ENCODE results near the gene S100A10.

S100A10 gene

DNA sequence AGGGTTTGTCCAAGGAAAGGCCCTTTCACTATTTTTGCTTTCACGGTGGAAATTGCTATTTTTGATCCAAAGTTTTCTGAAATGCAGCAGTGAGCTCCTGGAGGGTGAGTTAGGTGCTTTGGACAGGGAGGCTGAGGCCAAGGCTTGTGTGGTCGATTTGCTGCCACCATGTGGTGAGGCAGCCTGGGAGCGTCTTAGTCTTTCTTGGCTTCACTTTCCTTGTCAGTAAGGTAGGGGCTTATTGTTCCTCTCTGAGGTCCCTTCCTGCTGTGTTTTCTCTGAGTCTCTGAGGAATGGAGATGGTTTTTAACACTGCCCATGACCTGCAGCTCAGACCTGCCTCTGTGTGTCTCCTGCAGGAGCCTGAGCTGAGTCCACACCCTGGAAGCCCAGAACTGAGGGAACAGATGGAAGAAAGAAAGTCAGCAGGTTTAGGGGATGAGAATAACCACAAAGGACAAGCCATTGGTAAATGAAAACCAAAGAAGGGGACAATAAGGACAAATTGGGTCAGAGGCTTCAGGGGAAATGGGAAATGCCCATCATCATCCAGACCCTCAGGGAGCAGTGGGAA, 20.1 kb upstream of the S100A10 start:
- no peak for DNase-seq (ENCODE audit: low read depth)

DNA sequence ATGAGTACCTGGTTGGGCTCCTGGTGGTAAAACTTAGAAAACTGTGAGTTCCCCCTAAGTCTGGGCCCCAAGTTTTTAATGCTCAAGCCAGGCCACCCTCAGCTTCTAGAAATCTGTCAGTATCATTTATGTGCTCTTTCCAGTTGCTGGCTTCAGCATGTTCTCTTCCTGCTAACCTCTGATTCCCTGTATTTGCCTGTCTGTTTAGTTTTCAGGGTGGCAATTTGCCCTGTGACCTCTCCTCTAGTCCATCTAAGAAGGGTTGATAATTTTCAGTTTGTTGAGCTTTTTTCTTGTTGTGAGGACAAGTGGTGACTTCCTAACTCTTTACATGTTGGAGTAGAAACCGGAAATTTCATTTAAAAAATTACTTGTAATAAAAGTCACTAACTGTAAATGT, 16.0 kb upstream of the S100A10 start:
- no peak for DNase-seq (ENCODE audit: low read depth)

DNA sequence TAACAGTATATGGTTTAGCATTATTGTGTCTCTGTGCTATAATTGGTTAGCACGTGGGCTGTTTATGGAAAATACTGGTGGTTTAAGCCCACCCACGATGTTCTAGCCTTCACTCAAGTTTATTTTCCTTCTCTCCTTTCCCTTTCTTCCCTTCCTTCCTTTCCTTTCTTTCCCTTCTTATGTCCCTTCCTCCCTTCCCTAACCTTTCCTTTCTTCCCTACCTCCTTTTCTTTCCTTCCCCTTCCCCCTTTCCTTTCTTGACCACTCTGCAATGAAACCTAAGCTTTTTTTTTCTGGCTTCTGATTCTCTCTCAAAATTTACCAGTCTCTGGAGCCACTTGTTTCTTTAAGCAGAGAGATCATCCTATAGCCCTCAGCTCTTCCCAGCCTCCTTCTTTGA, 13.4 kb upstream of the S100A10 start:
- DNase-seq (ENCODE audit: low read depth): no peak

- DNase-seq (ENCODE audit: low read depth): no peak
Measured at GRCh38 chr1:152005360-152005912, 11.8 kb upstream of the S100A10 start.

DNA sequence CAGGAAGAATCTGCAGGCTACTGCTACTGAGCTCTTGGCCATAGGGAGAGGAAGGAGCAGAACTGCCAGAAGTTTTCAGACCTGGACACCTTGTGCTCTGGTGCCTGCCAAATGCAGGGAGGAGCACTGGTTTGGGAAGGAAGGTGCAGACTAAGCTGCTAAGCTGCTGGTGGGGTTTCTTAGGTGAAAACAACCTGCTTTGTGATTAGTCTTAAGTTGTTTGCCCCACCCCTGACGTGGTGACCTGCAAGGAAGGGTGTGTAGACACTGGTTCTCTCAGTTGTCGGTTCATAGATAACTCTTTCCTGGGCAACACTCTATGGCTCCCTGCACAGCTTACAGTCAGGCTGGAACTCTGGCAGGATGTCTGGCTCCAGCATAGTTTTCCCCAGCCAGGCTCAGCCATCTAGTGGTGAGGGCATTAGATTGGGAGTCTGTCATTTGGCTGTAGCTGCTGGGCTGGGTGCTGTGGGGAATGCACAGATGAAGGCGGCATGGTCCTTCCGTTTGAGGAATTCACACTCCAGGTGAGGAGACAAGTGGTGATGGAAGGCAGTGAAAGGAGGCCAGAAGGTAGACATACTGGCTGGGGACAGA, 10.3 kb upstream of the S100A10 start:
- DNase-seq (ENCODE audit: low read depth): no peak

DNA sequence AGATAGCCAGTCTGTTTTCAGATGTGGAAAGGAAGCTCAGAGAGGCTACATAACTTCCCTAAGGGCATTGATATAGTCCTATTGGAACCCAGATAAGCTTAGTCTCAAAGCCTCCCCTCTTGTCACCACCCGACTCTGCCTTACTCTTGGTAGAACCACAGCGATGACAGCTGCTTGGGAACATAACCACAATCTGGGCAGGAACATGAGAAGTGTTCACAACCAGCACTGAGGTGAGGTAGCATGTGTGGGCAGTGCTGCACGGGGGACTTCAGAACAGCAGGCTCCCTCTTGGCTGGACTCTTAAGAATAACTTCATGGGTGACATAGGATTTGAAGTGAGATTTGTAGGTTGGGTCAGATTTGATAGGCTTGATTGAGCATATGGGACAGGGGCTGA, 9.3 kb upstream of the S100A10 start:
- no peak for DNase-seq (ENCODE audit: low read depth)

DNA sequence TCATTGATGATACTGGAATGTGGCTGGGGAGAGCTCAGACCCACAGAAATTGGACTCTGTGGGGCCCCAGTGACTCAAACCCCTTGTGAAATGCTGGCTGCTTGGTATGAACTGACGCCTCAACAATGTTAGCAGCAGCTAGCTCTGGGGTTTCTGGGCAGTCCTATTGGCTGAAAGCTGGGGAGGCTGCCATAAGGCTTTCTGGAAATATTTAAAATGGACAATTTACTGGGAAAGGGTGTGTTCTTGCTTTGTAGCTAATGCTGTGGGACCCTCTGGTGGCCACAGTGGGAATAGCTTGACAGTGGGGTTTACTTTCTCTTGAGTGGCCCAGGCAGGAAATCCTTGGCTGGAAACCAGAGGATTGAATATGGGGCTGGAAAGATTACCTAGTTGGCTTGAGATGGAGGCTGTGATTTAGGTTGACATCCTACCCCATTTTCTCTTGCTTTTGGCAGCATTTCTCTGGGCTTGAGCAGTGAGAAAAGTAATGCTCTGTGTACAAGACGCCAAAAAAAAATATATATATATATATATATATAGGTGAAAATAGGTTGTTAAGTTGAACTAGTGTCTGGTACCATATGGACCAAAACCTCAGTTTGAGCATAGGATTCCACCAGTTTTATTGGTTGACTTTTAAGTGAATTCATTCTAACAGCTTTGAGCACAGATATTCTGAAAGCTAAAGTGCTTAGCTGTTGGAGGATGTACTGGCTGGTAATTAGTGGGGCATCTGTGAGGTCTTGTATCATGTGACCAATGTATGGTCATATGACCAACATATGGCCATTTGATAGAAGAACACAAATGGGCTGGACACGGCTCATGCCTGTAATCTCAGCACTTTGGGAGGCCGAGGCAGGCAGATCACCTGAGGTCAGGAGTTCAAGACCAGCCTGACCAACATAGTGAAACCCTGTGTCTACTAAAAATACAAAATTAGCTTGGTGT, 8.2 kb upstream of the S100A10 start:
- peak; percentile 97 for DNase-seq (ENCODE audit: low read depth)

DNA sequence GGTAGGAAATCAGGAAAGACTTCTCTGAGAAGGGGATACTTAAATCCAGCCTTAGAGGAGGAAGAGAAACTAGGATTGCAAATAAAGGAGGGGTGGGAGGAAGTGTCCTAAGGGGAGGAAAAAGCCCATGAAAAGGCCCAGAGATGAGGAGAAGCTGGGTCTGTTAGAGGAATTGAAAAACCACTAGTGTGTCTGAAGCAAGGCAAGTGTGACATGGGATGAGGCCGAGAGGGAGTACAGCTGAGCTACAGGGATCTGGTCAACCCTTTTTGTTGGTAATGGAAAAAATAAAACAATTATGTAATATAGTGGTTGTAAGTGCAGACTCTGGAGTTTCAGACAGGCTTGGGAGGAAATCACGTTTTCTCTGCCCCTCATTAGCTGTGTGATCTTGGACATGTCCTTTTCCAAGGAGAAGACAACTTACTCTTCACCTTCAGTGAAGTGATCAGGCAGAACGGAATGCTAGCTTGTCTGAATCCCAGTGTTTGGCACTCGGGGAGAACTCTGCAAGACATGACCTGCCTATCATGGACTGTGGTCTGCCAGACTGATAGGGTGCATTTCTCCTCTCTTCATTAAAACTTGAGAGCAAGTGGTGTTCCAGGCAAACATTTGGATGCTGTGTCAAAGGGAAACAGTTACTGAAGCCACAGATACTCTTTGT, 7.4 kb upstream of the S100A10 start:
- no peak for DNase-seq (ENCODE audit: low read depth)

DNA sequence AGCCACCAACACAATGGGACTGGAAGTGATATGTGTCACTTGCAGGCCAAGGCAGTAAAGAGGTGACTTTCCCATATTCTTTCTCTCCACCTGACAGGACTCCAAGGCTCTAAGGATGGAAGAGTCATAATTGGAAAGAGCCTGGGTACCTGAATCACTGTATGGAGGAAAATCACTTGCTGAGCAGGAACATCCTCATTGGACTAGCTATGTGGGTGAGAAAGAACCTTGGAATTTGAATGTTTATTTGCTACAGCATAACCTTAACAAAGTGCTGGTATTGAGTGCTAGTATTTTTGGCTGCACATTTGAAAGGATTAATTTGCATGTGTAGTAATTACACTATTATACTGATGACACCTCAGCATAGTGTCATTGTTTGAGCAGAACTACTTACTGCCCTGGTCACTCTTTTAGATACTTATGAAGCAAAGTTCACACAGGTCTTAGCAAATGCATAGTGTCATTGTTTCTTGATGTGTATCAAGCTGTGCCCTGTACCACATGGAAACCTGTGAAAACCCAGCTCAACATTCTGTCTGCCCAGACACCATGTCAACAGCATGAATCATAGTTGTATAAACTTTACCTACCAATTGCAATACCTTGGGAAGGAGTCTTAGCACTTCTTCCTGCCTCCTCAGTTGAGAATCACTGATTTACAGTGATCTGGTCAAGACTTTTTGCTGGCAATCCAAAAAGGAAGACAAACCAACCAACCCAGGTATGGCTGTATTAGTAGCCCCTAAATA, 5.1 kb upstream of the S100A10 start:
- DNase-seq (ENCODE audit: low read depth): no peak

DNA sequence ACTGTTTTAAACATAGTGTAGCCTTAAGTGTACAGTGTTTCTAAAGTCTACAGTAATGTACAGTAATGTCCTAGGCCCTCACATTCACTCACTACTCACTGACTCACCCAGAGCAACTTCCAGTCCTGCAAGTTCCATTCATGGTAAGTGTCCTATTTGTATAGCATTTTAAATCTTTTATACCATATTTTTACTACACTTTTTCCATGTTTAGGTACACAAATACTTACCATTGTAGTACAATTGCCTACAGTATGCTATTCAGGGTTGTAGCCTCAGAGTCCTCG, 3.6 kb upstream of the S100A10 start:
- no peak for DNase-seq (ENCODE audit: low read depth)

DNA sequence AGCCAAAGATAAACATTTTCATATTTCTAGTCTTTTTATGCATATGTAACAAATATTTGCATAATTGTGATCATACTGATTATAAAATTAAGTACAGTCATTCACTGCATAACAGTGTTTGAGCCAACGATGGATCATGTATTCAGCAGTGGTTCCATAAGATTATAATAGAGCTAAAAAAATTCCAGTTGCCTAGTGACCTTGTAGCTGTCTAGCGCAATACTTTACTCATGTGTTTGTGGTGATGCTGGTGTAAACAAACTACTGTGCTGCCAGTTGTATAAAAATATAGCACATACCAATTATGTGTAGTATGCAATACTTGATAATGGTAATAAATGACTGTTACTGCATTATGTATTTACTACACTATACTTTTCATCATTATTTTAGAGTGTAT, 2.1 kb upstream of the S100A10 start:
- no peak for DNase-seq (ENCODE audit: low read depth)

GRCh38 chr1:151994956-151995355, 1.3 kb upstream of the S100A10 start:
- peak; percentile 38 for DNase-seq (ENCODE audit: low read depth)

- DNase-seq (ENCODE audit: low read depth): no peak
Measured at GRCh38 chr1:151993084-151993733, 450 bp downstream of the S100A10 start.

GRCh38 chr1:151992303-151993083, 1.2 kb downstream of the S100A10 start:
- peak; percentile 69 for DNase-seq (ENCODE audit: low read depth)

DNA sequence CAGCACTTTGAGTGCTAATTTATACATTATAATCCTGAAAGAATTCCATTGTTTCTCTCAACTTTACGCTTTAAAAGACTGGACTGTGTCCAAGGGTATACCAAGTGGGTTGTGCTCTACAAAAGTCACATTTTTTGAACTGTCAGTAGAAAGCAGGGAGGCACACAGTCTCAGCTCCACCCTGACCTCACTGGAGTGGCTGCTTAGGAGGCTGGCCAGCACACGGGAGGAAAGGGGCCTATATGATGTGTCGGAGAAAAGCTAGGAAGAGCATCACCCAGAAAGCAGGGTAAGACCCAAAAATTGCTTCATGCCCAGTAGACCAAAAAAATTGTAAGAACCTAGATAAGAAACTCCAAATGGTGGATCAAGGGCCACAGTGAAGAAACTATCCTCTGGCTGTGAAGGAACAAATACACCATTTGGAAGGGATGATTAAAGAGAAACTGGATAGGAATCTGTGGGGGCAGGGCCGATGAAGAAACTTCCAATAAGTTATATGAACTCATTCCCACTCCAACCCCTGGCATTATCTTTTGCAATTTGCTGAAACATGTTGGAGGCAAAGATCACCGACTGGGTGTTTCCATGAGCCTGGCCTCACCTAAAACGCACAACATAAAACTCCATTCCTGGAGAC, 1.9 kb downstream of the S100A10 start:
- DNase-seq (ENCODE audit: low read depth): no peak

DNA sequence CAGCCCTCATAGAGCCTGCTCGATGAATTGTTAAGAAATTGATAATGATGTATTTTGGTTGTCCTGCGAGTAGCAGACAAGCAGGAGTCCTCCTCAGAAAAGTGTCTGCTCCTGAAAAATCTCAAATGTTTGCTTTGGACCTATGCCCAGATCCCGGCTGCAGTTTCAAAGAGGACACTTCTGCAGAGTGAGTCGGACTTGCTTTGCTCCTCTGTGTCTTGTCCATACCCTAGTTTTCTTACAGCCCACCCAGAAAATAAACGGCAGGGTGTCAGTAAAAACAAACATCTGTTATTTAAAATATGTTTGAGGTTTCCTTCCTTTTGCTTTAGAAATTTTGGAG, 2.8 kb downstream of the S100A10 start:
- DNase-seq (ENCODE audit: low read depth): peak; percentile 45

- DNase-seq (ENCODE audit: low read depth): no peak
Measured at GRCh38 chr1:151990058-151990855, 3.4 kb downstream of the S100A10 start.

DNA sequence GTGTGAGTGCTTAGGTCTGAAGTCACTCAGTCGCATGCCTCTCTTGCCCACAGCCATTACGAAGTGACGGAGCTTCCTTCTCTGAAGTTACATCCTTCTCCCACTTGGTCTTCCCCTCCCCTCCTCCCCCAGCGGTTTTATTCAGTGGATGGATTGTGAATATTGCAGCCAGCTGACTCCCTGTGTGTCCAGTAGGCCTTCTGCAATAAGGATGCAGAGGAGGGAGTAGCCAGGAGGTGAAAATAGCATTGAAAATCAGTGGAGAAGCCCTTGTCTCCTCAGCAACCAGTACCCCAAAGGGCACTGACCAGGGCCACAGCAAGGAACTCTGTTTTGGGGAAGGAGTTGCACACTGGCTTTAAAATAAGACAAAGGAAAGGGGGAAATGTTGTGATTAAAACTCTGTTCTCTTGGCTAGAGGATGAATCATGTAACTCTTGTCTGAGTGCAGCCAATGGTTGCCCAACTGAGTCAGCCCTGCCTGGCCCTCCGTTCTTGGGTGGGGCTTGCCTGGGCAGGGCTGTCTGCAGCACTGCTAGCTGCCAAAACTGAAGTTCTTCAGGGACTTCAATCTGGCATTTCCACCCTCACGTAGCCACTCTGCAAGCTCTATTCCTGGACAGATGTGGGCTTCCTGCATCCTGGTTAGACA, 4.3 kb downstream of the S100A10 start:
- DNase-seq (ENCODE audit: low read depth): peak; percentile 50

Data from non-pigmented ciliary epithelial cell (primary cell).